ENCODE measurements around the gene FMNL1.
"Not testable (repeated sequence)": the region's sequence is repeated elsewhere in the genome, so short reads cannot be mapped to it uniquely, and the experiment has no call there.

The FMNL1 gene

DNA sequence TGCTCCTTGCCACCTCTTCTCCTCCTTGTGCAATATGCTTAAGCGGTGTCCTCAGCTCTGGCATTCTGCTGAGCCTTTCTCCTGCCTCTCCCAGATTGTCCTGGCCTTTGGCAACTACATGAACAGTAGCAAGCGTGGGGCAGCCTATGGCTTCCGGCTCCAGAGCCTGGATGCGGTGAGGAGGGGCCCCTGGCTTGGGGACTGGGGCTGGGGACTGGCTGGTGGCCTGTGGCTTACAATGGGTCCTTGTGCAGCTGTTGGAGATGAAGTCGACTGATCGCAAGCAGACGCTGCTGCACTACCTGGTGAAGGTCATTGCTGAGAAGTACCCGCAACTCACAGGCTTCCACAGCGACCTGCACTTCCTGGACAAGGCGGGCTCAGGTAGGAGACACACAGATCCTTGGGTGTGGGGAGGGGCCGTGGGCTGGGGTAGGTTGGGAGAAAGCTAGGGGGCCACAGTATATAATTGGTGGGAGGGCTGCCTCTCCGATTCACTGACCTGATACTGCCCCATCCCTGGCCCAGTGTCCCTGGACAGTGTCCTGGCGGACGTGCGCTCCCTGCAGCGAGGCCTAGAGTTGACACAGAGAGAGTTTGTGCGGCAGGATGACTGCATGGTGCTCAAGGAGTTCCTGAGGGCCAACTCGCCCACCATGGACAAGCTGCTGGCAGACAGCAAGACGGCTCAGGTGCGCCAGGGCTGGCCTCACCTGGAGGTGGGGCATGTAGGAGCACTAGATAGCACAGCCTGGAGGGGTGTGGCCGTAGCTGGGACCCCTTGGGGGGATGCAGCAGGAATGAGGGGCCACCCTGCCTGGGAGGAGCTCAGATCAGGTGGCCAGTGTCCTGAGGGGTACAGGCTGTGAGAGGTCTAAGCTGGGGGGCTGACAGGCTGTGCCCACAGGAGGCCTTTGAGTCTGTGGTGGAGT is 23.3 kb downstream of the FMNL1 start:
- no peak for TF ChIP-seq ZFX (IDR thresholded peaks at IDR 0.05; ENCODE audit: borderline replicate concordance)
- TF ChIP-seq, protein P1, sequence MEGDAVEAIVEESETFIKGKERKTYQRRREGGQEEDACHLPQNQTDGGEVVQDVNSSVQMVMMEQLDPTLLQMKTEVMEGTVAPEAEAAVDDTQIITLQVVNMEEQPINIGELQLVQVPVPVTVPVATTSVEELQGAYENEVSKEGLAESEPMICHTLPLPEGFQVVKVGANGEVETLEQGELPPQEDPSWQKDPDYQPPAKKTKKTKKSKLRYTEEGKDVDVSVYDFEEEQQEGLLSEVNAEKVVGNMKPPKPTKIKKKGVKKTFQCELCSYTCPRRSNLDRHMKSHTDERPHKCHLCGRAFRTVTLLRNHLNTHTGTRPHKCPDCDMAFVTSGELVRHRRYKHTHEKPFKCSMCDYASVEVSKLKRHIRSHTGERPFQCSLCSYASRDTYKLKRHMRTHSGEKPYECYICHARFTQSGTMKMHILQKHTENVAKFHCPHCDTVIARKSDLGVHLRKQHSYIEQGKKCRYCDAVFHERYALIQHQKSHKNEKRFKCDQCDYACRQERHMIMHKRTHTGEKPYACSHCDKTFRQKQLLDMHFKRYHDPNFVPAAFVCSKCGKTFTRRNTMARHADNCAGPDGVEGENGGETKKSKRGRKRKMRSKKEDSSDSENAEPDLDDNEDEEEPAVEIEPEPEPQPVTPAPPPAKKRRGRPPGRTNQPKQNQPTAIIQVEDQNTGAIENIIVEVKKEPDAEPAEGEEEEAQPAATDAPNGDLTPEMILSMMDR (IDR thresholded peaks at IDR 0.05), result no peak
- peak overlapping the region; percentile 71 for H3K27ac ChIP-seq

DNA sequence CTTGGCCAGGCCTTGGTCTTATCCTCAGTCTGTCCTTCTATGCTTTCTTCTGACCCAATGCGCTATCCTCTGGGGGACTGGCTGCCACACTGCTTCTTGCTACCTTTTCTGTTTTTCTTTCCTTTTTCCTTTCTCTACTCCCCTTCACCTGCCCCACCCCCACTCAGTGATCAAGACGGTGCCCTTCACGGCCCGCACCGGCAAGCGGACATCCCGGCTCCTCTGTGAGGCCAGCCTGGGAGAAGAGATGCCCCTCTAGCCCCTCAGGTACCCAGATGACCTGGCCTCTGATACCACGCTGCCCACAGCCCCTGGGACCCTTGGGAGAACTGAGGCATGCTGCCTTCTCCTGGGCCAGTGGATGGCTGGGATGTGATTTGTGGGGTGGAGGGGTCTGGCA is 24.7 kb downstream of the FMNL1 start:
- TF ChIP-seq ZFX (IDR thresholded peaks at IDR 0.05; ENCODE audit: borderline replicate concordance), result no peak
- TF ChIP-seq, protein P1 (IDR thresholded peaks at IDR 0.05), result no peak
- H3K27ac ChIP-seq, result peak overlapping the region; percentile 85

DNA sequence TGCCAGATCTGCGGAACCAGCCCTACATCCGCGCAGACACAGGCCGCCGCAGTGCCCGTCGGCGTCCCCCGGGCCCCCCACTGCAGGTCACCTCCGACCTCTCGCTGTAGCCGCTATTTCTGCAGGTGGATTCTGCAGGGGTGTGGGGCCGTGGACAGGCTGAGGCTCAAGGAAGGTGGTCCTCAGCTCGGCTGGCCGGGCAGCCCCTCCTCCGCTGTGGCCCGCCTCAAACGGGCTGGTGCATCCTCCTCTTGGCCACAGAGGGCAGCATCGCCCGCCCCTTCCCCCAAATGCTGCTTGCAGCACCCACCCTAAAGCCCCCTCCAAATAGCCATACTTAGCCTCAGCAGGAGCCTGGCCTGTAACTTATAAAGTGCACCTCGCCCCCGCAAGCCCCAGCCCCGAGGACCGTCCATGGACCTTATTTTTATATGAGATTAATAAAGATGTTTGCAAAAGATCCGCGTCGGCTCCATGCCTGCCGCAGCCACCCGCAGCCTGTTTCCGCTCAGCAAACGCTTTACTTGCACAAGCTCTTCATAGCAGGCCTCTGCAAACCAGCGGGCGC is 25.3 kb downstream of the FMNL1 start:
- TF ChIP-seq, protein P1 (IDR thresholded peaks at IDR 0.05), result peak; percentile 77
- no peak for TF ChIP-seq ZFX (IDR thresholded peaks at IDR 0.05; ENCODE audit: borderline replicate concordance)

DNA sequence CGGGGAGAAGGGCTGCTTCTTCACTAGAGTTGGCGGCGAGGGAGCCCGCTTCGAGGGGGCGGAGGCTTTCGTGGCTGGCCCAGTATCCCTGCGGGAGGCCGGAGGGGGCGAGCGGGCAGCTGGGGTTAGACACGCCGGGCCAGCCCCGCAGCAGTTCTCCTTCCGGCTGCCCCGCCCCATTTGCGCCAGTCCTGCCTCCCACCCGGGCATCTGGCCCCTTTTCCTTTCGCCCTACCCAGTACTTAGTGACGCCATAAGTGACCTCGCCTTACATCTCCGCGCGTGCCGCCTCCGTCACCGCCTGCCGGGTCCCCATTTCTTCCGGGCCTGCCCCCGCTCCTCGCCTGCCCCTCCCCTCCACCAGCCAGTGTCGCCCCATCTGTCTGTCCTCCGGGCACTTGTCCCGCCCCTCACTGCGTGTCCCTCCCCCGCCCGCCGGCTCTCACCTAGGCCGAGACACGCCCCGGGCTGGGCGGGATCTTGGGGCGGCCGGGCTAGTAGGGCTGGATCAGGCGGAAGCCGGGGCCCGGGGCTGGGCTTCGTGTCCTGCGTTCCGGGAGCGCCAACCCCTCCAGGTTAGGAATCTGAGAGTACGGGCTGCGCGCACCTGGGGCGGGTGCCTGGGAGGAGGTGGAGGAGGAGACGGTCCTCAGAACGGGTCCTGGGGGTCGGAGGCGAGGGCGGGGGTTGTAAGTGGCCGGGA is 25.9 kb downstream of the FMNL1 start:
- H3K27ac ChIP-seq, result peak overlapping the region; percentile 85
- TF ChIP-seq, protein P1 (IDR thresholded peaks at IDR 0.05), result no peak
- TF ChIP-seq ZFX (IDR thresholded peaks at IDR 0.05; ENCODE audit: borderline replicate concordance), result no peak

More for the DNA sequence above, 25.3 kb downstream of the FMNL1 start:
- peak overlapping the region; percentile 85 for H3K27ac ChIP-seq

DNA sequence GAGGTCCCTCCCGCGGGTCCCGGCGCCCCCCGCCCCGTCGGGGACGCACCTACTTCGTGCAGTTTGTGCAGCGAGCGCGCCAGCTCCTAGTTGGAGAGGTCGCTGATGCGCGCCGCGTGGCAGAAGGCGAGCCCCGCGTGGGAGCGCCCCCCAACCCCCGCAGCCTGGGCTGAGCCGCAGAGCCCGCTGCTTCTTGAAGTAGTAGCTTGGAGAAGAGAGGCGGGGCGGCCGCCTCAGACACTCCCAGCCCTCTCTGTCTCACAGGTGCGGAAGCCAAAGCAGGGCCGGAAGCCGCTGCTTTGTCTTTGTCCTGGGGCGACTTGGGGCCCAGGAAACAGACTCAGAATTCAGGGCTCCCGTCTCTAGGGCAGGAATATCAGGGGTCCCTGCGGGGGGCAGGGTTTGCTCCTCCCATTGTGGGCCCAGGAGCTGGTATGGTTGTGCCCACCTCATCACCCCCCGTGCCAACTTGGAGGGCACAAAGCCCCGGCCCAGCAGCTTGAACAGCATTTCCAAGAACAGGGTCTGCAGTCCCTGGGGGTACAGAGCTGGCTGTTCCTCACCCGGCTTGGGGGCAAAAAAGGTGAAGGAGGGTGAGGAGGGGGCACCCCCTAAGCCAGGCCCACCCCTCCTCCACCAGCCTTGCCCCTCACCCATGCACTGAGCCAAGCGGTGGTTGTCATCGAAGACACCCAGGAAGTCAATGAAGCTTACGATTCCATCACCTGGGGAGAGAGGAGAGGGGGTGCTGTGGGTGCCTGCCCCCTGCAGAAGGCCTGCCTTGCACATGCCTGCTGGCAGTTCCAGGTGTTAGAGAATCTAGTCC is 26.7 kb downstream of the FMNL1 start:
- H3K27ac ChIP-seq, result peak overlapping the region; percentile 85
- TF ChIP-seq, protein P1 (IDR thresholded peaks at IDR 0.05), result no peak
- TF ChIP-seq ZFX (IDR thresholded peaks at IDR 0.05; ENCODE audit: borderline replicate concordance), result no peak

DNA sequence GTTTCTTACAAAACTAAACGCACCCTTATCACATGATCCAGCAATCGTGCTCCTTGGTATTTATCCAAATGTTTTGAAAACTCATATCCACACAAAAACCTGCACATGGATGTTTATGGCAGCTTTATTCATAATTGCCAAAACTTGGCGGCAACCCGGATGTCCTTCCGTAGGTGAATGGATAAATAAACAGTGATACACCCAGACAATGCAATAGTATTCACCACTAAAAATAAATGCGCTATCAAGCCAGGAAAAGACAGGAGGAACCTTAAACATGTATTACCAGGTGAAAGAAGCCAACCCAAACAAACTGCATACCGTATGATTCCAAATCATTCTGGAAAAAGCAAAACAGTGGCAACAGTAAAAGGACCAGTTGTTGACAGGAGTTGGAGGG is 30.2 kb downstream of the FMNL1 start:
- no peak for TF ChIP-seq ZFX (IDR thresholded peaks at IDR 0.05; ENCODE audit: borderline replicate concordance)
- TF ChIP-seq, protein P1 (IDR thresholded peaks at IDR 0.05), result no peak
- H3K27ac ChIP-seq, result peak overlapping the region; percentile 25; the same call in 1 of the 2 replicates

DNA sequence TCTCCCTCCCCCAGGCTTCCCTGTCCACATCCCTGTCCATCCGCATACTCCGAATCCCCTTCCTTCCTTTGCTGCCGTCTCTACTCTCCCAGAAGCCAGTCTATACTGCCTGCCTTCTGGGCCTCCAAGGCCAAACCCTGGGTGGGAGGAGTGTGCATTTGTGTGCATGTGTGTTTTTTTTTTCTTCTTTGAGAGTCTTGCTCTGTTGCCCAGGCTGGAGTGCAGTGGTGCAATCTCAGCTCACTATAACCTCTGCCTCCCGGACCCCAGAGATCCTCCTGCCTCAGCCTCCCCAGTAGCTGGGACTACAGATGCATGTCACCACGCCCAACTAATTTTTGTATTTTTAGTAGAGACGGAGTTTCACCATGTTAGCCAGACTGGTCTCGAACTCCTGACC is 31.6 kb downstream of the FMNL1 start:
- not testable (repeated sequence) for H3K27ac ChIP-seq
